LNCAP (cell line): Measurements from ENCODE around the gene IFI16.

ENCODE experiments used
- TF ChIP-seq, protein P1 (sequence below): fragments of 450-650 bp; IDR thresholded peaks from 2 replicates; pipeline ENCODE4 v1.5.1; 2017; ENCODE audit warnings: mild to moderate bottlenecking

IFI16 gene

DNA sequence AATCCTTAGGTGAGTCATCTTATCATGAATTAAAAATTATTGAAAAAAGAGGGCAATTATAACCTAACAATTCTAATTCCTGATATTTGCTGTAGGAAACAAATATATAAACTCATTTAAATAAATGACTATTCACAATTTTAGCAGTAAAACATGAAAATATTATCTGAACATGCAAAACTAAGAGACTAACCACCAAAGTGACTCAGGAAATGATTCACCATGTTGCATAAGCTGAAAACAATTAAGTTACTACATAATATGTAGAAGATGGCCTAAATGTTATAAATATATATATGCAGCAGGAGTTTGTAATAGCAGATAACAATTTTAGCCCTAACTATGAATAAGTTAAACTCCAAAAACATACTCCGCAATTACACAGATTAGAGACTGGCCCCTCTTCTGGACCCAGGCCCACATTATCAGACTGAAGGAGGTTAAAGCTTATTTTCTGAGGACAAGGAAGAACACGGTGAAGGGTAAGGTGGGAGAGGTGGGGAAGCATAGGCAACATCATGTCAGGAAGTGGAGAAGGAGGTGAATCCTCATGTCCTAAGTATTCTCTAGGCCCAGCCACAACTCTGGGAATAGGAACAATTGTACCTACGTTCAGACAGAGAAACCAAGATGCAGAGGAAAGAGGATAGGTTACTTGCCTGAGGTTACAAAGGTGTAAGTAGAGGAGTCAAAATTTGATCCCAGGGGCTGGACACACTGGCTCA is 82.5 kb downstream of the IFI16 start:
- TF ChIP-seq, protein P1, sequence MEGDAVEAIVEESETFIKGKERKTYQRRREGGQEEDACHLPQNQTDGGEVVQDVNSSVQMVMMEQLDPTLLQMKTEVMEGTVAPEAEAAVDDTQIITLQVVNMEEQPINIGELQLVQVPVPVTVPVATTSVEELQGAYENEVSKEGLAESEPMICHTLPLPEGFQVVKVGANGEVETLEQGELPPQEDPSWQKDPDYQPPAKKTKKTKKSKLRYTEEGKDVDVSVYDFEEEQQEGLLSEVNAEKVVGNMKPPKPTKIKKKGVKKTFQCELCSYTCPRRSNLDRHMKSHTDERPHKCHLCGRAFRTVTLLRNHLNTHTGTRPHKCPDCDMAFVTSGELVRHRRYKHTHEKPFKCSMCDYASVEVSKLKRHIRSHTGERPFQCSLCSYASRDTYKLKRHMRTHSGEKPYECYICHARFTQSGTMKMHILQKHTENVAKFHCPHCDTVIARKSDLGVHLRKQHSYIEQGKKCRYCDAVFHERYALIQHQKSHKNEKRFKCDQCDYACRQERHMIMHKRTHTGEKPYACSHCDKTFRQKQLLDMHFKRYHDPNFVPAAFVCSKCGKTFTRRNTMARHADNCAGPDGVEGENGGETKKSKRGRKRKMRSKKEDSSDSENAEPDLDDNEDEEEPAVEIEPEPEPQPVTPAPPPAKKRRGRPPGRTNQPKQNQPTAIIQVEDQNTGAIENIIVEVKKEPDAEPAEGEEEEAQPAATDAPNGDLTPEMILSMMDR, result no peak

DNA sequence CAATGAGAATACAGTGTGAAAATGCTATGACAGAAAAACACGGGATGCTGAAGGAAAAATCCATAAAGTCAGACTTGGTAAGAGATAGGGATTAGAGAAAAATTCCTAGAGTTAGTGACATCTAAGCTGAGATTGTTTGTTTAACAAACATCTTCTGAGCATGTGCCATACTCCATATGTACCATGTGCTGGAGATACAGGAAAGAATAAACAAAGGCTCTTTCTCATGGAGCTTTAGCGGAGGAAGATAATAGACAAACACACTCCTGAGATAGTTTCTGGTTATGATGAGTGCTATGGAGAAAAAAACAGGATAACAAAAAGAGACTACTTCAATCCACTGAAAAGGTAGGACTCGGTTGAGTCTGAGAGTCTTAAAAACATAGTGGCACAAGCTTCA is 88.9 kb downstream of the IFI16 start:
- TF ChIP-seq, protein P1, result no peak

DNA sequence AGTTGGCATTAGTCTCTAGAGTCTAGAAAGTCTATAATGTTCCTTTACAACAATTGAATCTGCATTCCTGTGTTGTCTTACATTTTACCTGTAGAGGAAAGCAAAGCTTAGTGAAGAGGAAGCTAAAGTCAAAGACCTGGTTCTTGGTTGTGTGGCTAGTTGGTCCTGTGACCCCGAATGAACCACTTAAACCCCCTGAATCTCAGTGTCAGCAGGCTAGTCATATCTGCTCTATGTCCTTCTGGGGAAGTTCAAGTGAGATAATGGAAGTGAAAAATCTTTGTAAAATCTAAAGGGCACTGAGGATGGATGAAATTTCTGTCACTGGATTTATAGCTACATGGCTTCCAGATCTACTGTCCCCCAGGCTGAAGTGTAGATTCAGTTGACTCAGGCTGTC is 90.9 kb downstream of the IFI16 start:
- TF ChIP-seq, protein P1, result no peak
